ENCODE results near the gene MED1.
A peak's percentile ranks its signal among the peaks of the same experiment; 100 is the strongest.
"Not testable (repeated sequence)": the region's sequence is repeated elsewhere in the genome, so short reads cannot be mapped to it uniquely, and the experiment has no call there.

MED1 gene

GRCh38 chr17:39408360-39408759 is 42.7 kb downstream of the MED1 start:
- no peak for DNase-seq

GRCh38 chr17:39406951-39407350 is 44.1 kb downstream of the MED1 start:
- no peak for DNase-seq

- no peak for DNase-seq
Measured at GRCh38 chr17:39405436-39405835, 45.6 kb downstream of the MED1 start.

- no peak for DNase-seq
Measured at GRCh38 chr17:39404542-39405378, 46.3 kb downstream of the MED1 start.

GRCh38 chr17:39402890-39403605 is 48.0 kb downstream of the MED1 start:
- DNase-seq: no peak

GRCh38 chr17:39402244-39402889 is 48.7 kb downstream of the MED1 start:
- peak; percentile 90 for DNase-seq

GRCh38 chr17:39401412-39402243 is 49.4 kb downstream of the MED1 start, which contains the start of gene FBXL20:
Gene FBXL20, minus strand, starts transcription at chr17:39401626. Its CDS starts 224 bp downstream, at chr17:39401402.
- peak; percentile 69 for DNase-seq

GRCh38 chr17:39400547-39401411 is 50.3 kb downstream of the MED1 start:
- peak; percentile 4 for DNase-seq

GRCh38 chr17:39399791-39400190 is 51.3 kb downstream of the MED1 start:
- DNase-seq: no peak

- no peak for DNase-seq
Measured at GRCh38 chr17:39393736-39394135, 57.3 kb downstream of the MED1 start.

GRCh38 chr17:39391448-39391847 is 59.6 kb downstream of the MED1 start:
- DNase-seq: no peak

- no peak for DNase-seq
Measured at GRCh38 chr17:39385040-39385439, 66.0 kb downstream of the MED1 start.

GRCh38 chr17:39380144-39380543 is 70.9 kb downstream of the MED1 start:
- no peak for DNase-seq

- no peak for DNase-seq
Measured at GRCh38 chr17:39376434-39376833, 74.6 kb downstream of the MED1 start.

GRCh38 chr17:39367805-39368204 is 83.3 kb downstream of the MED1 start:
- DNase-seq: not testable (repeated sequence)

- DNase-seq: no peak
Measured at GRCh38 chr17:39365872-39366271, 85.2 kb downstream of the MED1 start.

GRCh38 chr17:39365242-39365641 is 85.8 kb downstream of the MED1 start:
- no peak for DNase-seq

GRCh38 chr17:39364236-39365025 is 86.6 kb downstream of the MED1 start:
- DNase-seq: no peak

- DNase-seq: no peak
Measured at GRCh38 chr17:39361064-39361463, 90.0 kb downstream of the MED1 start.

- DNase-seq: no peak
Measured at GRCh38 chr17:39360537-39360936, 90.5 kb downstream of the MED1 start.

- DNase-seq: no peak
Measured at GRCh38 chr17:39359994-39360393, 91.1 kb downstream of the MED1 start.
